Ovary (tissue), 9 donors: Measurements from ENCODE around the gene RPS6KA6. TPM values are rescaled to one million over a fixed set of nuclear protein-coding genes. Genes with fewer than 3 reads are reported as not detected.

Source experiments
- DNase-seq, 5 donors: peaks; one replicate each; pipeline ENCODE4 v3.0.0-alpha.2; 2019 to 2020
- H3K27ac ChIP-seq, 2 donors: fragments of 200-600 bp; one replicate each; pipeline versions ENCODE4 v1.5.1 to v1.8.0; 2019 to 2022
- H3K27me3 ChIP-seq: fragments of 200-600 bp; one replicate; pipeline ENCODE4 v1.8.0; 2022
- H3K36me3 ChIP-seq: fragments of 200-600 bp; sonication (generic); one replicate; pipeline ENCODE4 v1.5.1; 2019
- H3K4me1 ChIP-seq: one replicate; pipeline ENCODE4 v1.8.1; 2013; ENCODE audit warnings: mild to moderate bottlenecking, moderate library complexity; ENCODE audit not compliant: insufficient read depth
- H3K4me3 ChIP-seq: fragments of 200-600 bp; sonication (generic); one replicate; pipeline ENCODE4 v1.5.1; 2017
- H3K9me3 ChIP-seq, 2 donors: fragments of 200-600 bp in 1 of 2; sonication (generic) in 1 of 2; one replicate each; pipeline versions ENCODE4 v1.5.1 to v1.8.1; 2013 to 2019; ENCODE audit warnings: mild to moderate bottlenecking in 1 of 2, moderate library complexity in 1 of 2
- EP300 ChIP-seq: sonication (generic); formaldehyde crosslinking; IDR thresholded peaks from one replicate; pipeline ENCODE4 v1.6.1; 2017; ENCODE audit warnings: antibody characterized with exemption
- POLR2A ChIP-seq: fragments of 450-650 bp; IDR thresholded peaks from one replicate; pipeline ENCODE4 v1.6.1; 2017; ENCODE audit warnings: antibody characterized with exemption, mild to moderate bottlenecking, moderate library complexity
- WGBS, 3 donors: extraction: QIAGEN DNeasy Blood & Tissue Kit in 1 of 3; methylation state at CpG; one replicate each; pipeline versions ENCODE4 v1.1.5 to v1.1.7; 2013 to 2017; 5-methylcytosine and 5-hydroxymethylcytosine counted together
- intact Hi-C, 4 donors: fragments of 100-400 bp; cut with DNase I; formaldehyde crosslinking; loops; one replicate each; pipeline versions ENCODE4 v1.11.0 to v1.15.1; 2022 to 2023
- polyA plus RNA-seq, 2 donors: library from polyadenylated mRNA; stranded (reverse); fragments of 200-250 nt in 1 of 2; fragments of 350-450 nt in 1 of 2; fragmentation: Illumina TruSeq in 1 of 2; extraction: RNeasy Lipid Tissue Mini Kit (QIAGEN cat#74804) in 1 of 2; gene quantifications; one replicate each; pipeline ENCODE4 v1.2.3, GENCODE V29; 2013 to 2014
- total RNA-seq, 7 donors: library from RNA; depleted of rRNA in 2 of 7; stranded (reverse); fragments of >200 nt in 2 of 7; fragmentation: NEBNext Ultra II Directional in 3 of 7; extraction: Animal tissue kit (Norgen Biotek cat#: 25700) in 3 of 7; gene quantifications; one replicate each; pipeline versions ENCODE4 v1.1.0 to v1.2.4, GENCODE V29; 2016 to 2023
- TF ChIP-seq, protein P1 (sequence below), 3 donors: fragments of 450-650 bp in 2 of 3; fragments of 200-600 bp in 1 of 3; IDR thresholded peaks; one replicate each; pipeline versions ENCODE4 v1.5.1 to v1.8.0; 2016 to 2022; ENCODE audit warnings: antibody characterized with exemption in 3 of 3, mild to moderate bottlenecking in 1 of 3
- donor health status: DM: no; HTN: no; CAD: no; lungs with moderate emphysema.
- donor health status: DM: no; HTN: no; CAD: no.
- donor health status: Bipolar disorder and iron deficiency.
- donor health status: DM: yes; HTN: yes; CAD: no.
- donor health status: DM: no; HTN: no; CAD: no.
- donor health status: DM: yes; HTN: yes; CAD: no.

The RPS6KA6 gene
- total and polyA plus RNA-seq, 9 donors: 1.5 to 9.3 (median 7.4) TPM

DNA sequence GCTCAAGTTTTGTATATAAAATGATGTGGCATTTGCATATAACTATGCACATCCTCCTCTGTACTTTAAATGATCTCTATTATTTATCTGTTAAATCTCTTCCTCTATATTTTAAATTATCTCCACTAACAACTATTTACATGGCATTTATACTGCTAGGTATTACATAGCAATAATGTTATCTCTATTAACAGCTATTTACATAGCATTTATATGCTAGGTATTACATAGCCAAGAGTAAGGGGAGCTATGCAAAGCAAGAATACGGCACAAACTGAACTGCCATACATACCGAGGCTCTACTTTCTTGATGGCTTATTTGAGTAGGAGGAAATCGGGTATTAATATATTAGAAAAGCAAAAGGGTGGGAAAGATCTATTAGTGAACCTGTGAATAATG is 12.7 kb downstream of the RPS6KA6 start:
- Histone ChIP-seq H3K36me3 (no peaks in the 10 kb centered on the region), H3K27me3 (no peaks in the 10 kb centered on the region), H3K9me3 (no peaks in the 10 kb centered on the region), H3K4me3 (no peak overlapping the region), H3K4me1 (no peaks in the 10 kb centered on the region), H3K27ac (no peak overlapping the region)
- no peak for DNase-seq
- TF ChIP-seq, protein P1, sequence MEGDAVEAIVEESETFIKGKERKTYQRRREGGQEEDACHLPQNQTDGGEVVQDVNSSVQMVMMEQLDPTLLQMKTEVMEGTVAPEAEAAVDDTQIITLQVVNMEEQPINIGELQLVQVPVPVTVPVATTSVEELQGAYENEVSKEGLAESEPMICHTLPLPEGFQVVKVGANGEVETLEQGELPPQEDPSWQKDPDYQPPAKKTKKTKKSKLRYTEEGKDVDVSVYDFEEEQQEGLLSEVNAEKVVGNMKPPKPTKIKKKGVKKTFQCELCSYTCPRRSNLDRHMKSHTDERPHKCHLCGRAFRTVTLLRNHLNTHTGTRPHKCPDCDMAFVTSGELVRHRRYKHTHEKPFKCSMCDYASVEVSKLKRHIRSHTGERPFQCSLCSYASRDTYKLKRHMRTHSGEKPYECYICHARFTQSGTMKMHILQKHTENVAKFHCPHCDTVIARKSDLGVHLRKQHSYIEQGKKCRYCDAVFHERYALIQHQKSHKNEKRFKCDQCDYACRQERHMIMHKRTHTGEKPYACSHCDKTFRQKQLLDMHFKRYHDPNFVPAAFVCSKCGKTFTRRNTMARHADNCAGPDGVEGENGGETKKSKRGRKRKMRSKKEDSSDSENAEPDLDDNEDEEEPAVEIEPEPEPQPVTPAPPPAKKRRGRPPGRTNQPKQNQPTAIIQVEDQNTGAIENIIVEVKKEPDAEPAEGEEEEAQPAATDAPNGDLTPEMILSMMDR (IDR thresholded peaks at IDR 0.05): no peak
- TF ChIP-seq EP300 (no peak), POLR2A (no peak)
- intact Hi-C loops: no loop called here
- WGBS, 3 donors: 69 to 75% (median 71%) methylated on average over 3 of the region's 3 CpGs

DNA sequence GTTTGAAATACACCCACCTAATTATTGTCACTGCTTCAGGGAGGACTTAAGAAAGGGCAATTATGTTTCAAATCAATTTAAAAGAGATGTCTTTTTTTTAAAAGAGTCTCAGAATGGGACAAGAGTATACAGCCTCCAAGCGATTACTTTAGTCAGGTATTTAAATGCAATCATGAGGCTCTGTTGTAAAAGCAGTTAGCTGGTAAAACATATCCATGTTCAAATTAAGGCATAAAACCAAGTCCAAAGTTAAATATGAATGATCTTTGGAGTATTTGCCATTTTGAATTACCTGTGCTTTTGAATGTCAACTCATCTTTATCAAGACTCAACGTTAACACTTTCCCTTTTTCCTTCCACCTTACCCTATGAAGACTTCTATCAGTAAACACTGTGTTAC is 13.7 kb downstream of the RPS6KA6 start:
- Histone ChIP-seq H3K36me3 (no peaks in the 10 kb centered on the region), H3K4me3 (no peak overlapping the region), H3K4me1 (no peaks in the 10 kb centered on the region), H3K27me3 (no peaks in the 10 kb centered on the region), H3K9me3 (no peaks in the 10 kb centered on the region), H3K27ac (no peak overlapping the region)
- TF ChIP-seq, protein P1 (IDR thresholded peaks at IDR 0.05): no peak
- TF ChIP-seq EP300 (no peak), POLR2A (no peak)
- DNase-seq: no peak
- 77 to 78% (median 77%) methylated on average over 2 of the region's 2 CpGs for WGBS, 3 donors
- intact Hi-C loops: no loop called here

DNA sequence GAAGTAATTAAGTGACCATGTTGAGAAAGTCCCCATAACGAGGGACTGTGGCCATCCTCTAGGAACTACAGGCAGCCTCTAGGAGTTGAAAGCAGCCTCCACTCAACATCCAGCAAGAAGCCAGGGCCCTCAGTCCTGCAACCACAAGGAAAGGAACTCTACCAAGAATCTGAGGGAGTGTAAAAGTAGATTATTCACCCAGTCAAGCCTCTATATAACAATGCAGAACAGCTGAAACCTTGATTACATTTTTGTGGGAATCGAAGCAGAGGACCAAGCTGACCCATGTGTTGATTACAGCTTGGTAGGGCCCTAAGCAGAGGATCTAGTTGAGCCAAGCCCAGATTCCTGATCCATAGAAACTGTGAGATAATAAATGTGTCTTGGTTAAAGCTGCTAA is 17.1 kb downstream of the RPS6KA6 start:
- WGBS, 3 donors: 33 to 45% (median 44%) methylated on average over 2 of the region's 2 CpGs
- DNase-seq: no peak
- no peak overlapping the region for H3K4me3 ChIP-seq
- intact Hi-C loops: no loop called here
- no peaks in the 10 kb centered on the region for H3K27me3 ChIP-seq
- H3K36me3 ChIP-seq: no peaks in the 10 kb centered on the region
- TF ChIP-seq EP300: no peak
- TF ChIP-seq, protein P1 (IDR thresholded peaks at IDR 0.05): no peak
- no peak for TF ChIP-seq POLR2A
- H3K4me1 ChIP-seq: no peaks in the 10 kb centered on the region
- H3K9me3 ChIP-seq: no peaks in the 10 kb centered on the region
- H3K27ac ChIP-seq: no peak overlapping the region

DNA sequence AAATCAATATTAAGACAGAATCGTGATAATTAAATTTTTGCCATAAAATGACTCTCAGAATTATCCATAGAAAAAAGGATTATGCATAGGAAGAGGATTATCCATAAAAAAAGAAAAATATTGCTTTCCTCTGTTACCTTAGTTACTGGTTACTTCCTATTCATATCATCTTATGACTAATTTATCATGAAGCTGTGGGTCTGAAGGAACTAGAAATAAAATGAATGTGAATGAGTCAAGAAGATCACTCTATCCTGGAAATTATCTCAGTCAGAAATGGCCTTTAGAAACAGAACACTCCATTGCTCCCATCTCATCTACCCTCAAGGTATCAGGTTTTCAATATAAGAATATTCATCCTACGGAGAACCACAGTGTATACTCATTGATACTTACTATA is 19.4 kb downstream of the RPS6KA6 start:
- Histone ChIP-seq H3K9me3 (no peaks in the 10 kb centered on the region), H3K36me3 (no peaks in the 10 kb centered on the region), H3K27ac (no peak overlapping the region), H3K4me1 (no peaks in the 10 kb centered on the region), H3K27me3 (no peaks in the 10 kb centered on the region), H3K4me3 (no peak overlapping the region)
- TF ChIP-seq, protein P1 (IDR thresholded peaks at IDR 0.05): no peak
- TF ChIP-seq EP300: no peak
- no peak for TF ChIP-seq POLR2A
- DNase-seq: no peak
- intact Hi-C loops: no loop called here
- WGBS, 3 donors: 72 to 76% (median 74%) methylated on average over 2 of the region's 2 CpGs

DNA sequence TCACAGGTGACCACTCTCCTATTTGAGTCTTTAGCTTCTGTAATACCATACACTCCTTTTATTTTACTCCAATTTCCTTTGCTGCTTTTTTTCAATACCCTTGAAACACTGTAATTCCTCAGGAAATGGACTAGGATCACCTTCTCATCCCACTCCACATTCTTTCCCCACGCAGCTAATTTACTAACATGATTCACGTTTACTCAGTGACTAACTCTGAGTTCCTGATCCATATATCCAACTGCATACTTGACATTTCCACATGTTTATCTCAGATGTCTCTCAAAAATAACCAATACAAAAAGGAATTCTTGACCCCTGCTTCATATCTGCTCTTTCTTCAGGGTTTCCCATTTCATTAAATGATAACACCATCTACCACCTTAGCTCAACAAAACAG is 19.9 kb downstream of the RPS6KA6 start:
- intact Hi-C loops: no loop called here
- TF ChIP-seq EP300: no peak
- TF ChIP-seq, protein P1 (IDR thresholded peaks at IDR 0.05): no peak
- no peak for TF ChIP-seq POLR2A

More for the DNA sequence above, 19.9 kb downstream of the RPS6KA6 start:
- DNase-seq: no peak
- no peaks in the 10 kb centered on the region for H3K36me3 ChIP-seq
- H3K27me3 ChIP-seq: no peaks in the 10 kb centered on the region
- H3K27ac ChIP-seq: no peak overlapping the region
- 45 to 50% (median 48%) methylated on average over 2 of the region's 2 CpGs for WGBS, 3 donors
- no peak overlapping the region for H3K4me3 ChIP-seq
- H3K4me1 ChIP-seq: no peaks in the 10 kb centered on the region
- H3K9me3 ChIP-seq: no peaks in the 10 kb centered on the region
